ENCODE measurements around the gene EIF5A.

DNA sequence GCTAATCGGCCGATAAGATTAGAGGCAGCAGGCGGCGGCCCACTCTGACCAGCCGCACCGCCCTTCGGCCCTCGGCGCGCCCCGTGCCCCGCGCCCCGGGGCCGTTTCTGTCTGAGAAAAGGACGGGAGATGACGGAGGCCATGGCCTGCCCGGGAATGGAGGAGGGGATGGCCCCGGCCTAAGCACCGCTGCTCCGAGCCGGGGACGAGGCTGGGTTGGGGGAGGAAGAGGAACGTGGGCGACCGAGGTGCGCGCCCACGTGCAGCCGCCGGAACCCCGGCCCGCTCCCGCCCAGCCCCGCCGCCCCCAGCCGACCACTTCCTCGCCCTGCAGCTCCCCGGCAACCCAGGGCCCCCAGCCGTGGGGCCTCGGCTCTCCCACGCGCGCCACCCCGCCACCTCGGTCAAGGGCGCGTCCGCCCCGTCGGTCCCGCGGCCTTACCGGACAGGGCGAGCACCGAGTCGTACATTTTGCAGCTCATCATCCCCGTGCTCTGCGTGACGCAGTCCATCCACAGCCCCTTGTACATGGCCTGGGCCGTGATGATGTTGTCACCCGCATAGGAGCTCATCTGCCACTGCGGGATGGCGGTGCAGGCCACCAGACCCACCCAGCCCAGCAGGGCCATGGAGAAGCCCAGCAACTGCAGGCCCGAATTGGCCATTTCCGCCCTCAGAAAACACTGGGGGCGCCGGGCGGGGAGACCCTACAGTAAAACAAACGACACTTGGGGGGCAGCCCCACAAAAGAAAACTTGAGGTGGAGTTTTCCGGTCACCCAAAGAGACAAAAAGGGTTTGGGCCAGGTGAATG lies 45.8 kb upstream of the EIF5A start:
- TF ChIP-seq CTCF (IDR thresholded peaks at IDR 0.05) (no peak), POLR2A (IDR thresholded peaks at IDR 0.05) (no peak)
